ENCODE data around the gene LCE3E.

DNA sequence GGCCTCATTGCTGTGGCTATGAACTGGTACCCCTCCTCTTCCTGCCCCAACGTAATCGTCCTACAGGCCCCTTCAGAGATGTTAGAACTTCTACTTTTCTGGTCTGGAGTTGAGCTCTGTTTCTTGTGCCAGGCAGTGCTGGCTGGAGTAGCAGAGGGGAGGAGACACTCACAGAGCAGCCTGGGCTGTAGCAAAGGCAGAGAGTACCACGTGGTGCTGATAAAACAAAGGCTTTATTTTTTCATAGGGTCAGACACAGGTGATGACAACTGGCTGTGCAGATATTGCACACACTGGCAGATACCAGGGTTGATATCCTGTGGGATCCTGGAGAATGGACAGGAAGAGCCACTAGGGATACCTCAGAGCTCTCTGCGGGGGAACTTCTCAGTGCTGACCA is 29.1 kb downstream of the LCE3E start:
- TF ChIP-seq, protein P1, sequence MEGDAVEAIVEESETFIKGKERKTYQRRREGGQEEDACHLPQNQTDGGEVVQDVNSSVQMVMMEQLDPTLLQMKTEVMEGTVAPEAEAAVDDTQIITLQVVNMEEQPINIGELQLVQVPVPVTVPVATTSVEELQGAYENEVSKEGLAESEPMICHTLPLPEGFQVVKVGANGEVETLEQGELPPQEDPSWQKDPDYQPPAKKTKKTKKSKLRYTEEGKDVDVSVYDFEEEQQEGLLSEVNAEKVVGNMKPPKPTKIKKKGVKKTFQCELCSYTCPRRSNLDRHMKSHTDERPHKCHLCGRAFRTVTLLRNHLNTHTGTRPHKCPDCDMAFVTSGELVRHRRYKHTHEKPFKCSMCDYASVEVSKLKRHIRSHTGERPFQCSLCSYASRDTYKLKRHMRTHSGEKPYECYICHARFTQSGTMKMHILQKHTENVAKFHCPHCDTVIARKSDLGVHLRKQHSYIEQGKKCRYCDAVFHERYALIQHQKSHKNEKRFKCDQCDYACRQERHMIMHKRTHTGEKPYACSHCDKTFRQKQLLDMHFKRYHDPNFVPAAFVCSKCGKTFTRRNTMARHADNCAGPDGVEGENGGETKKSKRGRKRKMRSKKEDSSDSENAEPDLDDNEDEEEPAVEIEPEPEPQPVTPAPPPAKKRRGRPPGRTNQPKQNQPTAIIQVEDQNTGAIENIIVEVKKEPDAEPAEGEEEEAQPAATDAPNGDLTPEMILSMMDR (conservative IDR thresholded peaks at IDR 0.05; ENCODE audit: low read depth, low read length) = no peak
- TF ChIP-seq EZH2 (IDR thresholded peaks at IDR 0.05; ENCODE audit: low read length, unreplicated experiment) = no peak
